ENCODE data around the gene ADGRF3.
"Not testable (repeated sequence)": the region's sequence is repeated elsewhere in the genome, so short reads cannot be mapped to it uniquely, and the experiment has no call there.

ADGRF3 gene

DNA sequence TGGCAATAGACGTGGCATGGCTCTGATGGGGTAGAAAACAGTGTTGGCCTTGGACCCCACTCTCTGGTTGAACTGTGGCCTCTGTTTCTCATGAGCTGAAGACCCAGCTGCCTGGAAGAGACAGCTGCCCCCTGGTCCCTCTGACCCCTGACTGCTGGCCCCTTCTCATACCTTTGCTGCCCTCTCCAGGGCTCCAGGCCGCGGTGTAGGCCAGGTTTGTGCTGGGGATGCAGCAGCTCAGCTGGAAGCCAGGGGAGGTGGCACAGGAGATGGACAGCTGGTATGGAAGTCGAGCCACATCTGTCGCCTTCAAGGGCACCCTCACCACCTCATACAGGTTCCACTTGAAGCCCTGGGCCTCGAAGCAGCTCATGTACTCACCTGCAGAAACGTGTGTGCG is 32.3 kb downstream of the ADGRF3 start:
- DNase-seq: no peak

- no peak for DNase-seq
Observed at GRCh38 chr2:26313446-26313845, 33.1 kb downstream of the ADGRF3 start.

DNA sequence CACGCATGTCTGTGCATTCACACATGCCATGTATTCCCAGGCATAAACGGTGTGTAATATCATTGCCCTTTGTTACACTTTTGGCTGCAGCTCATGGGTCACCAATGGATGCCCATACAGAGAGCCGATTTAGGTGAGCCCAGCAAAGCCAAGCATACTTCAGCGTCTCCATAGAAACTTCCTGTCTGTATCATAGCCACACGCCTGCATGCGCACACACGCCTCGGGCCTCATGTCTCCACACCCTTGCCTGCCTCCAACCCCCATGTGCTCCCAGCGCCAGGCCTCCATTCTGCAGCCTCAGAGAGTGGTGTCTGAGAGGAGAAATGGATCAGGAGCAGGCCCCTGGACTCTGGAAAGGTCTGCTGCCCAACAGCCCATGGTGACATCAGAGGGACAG is 34.1 kb downstream of the ADGRF3 start:
- no peak for DNase-seq

GRCh38 chr2:26309921-26310320 is 36.7 kb downstream of the ADGRF3 start:
- DNase-seq: no peak

- no peak for DNase-seq
Observed at GRCh38 chr2:26305540-26305939, 41.0 kb downstream of the ADGRF3 start.

GRCh38 chr2:26305094-26305493 is 41.5 kb downstream of the ADGRF3 start:
- not testable (repeated sequence) for DNase-seq

DNA sequence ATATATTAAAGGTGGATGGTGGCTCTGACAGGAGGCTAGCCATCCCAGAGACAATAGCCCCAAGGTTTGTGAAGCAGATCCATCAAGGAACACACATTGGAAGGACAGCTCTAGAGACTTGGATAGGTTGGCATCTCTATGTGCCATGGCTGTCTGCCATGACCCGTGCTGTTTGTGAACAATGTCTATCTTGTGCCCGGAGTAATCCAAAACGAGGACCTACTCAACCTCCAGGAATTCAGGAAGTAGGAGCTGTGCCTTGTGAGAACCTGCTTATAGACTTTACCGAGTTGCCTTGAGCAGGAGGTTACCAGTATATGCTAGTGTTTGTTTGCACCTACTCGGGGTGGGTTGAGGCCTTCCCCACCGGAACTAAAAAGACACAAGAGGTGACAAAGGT is 43.7 kb downstream of the ADGRF3 start:
- no peak for DNase-seq

DNA sequence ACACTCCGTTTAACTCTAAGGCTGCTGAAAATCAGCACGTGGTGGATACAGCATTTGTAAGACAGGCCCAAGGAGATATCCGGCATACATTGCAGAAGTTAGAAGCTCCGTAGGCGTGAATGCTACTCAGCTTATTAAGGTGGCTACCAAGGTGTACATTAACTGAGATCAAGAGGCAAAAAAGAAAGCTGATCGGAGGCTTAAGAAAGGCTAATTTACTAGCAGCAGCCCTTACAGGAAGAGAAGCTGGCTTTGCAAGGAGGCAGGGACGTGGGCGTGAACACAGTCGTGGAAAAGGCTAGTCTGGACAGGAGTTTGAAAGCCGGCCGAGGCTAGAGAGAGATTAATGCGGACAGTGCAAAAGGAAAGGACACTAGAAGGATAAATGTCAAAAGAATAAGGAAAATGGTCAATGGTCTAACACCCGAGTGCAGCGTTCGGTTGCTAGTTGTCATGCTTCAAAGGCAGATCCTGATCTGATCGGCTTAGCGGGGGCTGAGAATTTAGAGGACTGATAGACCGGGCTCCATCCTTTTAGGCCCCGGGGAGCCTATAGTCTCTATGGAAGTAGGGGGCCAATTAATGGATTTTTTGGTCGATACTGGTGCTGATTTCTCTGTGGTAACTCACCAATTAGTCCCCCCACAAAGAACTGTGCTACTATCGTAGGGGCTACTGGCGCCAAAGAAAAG is 46.2 kb downstream of the ADGRF3 start:
- no peak for DNase-seq

- DNase-seq: no peak
Observed at GRCh38 chr2:26299471-26300101, 47.0 kb downstream of the ADGRF3 start.

- no peak for DNase-seq
Observed at GRCh38 chr2:26298638-26299393, 47.8 kb downstream of the ADGRF3 start.

- DNase-seq: no peak
Observed at GRCh38 chr2:26298286-26298637, 48.3 kb downstream of the ADGRF3 start.

GRCh38 chr2:26297061-26297460 is 49.5 kb downstream of the ADGRF3 start:
- DNase-seq: no peak

GRCh38 chr2:26295511-26295910 is 51.1 kb downstream of the ADGRF3 start:
- no peak for DNase-seq

DNA sequence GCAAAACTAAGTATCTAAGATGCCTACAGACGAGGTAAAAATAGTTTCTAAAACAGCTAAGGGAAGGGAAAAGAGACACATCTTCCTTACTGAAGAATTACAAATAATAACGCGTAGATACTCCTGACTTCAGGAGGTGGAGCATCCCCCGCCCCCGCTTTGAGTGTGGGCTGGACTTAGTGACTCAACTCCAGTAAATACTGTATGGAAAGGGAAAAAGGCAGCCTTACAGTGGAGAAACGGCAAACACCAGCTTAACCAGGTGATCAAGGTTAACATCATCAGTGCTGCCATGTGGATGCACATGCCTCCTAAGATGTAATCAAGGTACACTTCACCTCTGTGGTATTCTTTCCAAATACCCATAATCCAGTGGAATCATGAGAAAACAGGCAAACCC is 53.9 kb downstream of the ADGRF3 start:
- no peak for DNase-seq

DNA sequence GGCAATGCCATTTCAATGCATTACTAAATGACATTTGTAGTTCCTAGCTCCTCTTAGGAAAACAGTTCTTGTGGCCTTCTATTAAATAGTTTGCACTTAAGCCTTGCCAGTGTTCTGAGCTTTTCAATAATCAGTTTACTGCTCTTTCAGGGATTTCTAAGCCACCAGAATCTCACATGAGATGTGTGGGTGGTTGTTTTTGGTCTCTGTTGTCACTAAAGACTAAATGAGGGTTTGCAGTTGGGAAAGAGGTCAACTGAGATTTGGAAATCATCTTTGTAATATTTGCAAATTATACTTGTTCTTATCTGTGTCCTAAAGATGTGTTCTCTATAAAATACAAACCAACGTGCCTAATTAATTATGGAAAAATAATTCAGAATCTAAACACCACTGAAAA is 56.6 kb downstream of the ADGRF3 start:
- DNase-seq: no peak

DNA sequence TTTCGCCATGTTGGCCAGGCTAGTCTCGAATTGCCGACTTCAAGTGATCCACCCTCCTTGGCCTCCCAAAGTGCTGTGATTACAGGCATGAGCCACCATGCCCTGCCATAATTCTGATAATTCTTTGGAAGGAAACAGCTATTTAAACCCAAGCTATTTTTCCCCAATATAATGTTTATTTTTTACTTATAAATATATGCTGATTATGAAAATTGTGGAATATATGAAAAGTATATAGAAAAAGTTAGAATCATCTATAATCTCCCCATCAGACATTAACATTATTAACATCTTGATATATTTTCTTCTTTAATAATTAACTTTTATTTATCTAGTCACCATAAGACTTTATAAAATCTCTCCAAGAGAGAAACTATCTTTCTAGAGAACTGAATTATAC is 60.7 kb downstream of the ADGRF3 start:
- no peak for DNase-seq

DNA sequence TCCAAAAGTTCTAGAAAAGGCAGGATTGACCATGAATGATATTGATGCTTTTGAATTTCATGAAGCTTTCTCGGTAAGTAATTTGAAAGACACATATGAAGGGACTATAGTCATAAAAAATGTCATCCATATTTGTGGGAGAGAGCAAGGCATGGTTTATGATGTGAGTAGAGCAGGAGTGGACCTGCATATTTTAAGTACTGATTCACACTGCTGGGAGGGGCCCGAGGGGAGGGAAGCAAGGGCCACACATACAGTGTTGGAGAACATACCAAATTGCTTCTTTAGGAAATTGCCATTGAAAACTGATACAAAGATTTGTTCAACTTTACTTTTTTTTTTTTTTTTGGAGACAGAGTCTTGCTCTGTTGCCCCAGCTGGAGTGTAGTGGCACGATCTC is 62.5 kb downstream of the ADGRF3 start:
- peak; percentile 15 for DNase-seq

DNA sequence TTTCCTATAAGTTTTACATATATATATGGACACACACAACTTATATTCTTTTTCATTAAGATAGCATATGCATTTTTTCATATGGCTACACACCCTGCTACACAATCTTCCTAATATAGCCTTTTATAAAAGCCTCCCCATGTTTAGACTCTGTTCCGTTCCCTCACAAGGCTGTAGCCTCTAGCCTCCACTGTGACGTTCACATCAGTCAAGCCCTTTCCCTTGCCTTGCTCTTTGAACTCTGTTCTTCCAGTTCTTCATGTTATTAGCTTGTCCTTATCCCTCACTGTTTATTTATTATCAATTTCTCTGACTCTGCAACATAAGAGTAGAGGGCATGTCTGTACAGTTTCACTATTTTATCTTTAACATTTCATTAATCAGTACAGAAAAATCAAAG is 63.0 kb downstream of the ADGRF3 start:
- DNase-seq: no peak

- no peak for DNase-seq
Observed at GRCh38 chr2:26281226-26281625, 65.4 kb downstream of the ADGRF3 start.

DNA sequence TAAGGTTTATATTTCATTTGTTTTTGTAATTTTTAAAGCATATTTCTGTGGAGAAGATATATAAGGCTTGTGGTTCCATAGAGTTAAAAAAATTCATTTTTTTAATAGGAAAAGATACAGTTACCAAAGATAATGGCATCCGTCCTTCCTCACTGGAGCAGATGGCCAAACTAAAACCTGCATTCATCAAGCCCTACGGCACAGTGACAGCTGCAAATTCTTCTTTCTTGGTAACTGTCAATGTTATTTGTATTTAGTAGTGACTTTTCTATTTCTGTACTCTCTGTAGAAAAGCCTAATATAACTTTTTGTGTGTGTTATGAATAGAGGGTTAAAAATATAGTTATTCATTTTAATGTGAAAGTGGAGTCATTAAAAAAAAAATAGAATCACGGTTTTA is 66.7 kb downstream of the ADGRF3 start:
- no peak for DNase-seq

- DNase-seq: no peak
Observed at GRCh38 chr2:26276484-26277227, 69.9 kb downstream of the ADGRF3 start.

DNA sequence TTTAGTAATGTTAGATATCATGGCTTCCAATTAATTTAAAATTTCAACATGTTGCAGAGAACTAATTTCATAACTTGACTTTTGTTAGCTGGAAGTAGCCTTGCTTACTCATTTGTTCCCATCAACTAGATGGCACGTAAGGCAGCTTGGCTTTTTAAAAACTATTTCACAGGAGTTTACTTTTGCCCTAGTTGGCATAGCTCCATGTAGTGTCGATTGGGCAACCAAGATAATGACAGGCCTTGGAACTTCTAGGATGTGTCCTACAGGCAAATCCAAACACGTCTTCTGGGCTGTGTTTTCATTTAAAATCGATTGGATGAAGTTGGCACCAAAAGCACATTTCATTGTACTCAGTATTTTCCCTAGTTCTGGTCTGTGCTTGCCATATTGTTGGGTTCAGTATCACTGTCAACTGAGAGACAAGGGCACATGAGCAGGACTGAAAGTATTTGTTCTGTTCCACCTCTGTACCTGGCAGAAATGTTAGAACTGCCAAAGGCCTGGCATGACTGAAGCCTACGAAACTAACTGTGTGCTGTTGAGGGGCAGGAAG is 72.5 kb downstream of the ADGRF3 start:
- no peak for DNase-seq

DNA sequence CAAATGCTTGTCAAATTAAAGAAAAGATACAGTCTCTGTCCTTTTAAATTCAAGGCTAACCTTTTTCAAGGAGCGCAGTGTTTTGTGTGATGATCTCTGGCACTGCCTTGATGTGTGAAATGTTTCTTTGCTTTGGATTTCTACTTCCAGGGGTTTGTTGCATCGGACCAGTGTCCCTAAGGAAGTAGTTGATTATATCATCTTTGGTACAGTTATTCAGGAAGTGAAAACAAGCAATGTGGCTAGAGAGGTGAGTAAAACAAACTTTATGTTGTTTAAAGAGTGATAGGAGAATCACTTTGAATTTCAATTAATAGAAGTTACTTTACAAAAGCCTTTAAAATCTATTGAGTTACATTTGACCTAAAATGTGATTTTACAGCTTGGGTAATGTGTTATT is 73.1 kb downstream of the ADGRF3 start:
- DNase-seq: no peak

All from 8988T (cell line).